ENCODE results near the gene CELF4.

CELF4 gene

GRCh38 chr18:37259711-37260110 is 305.9 kb downstream of the CELF4 start:
- FAIRE-seq (no peak), DNase-seq (ENCODE audit: insufficient read length, low spot score) (no peak)

GRCh38 chr18:37258819-37259218 is 306.8 kb downstream of the CELF4 start:
- no peak for TF ChIP-seq CTCF (IDR thresholded peaks at IDR 0.05; ENCODE audit: insufficient read depth, missing control alignments)
- FAIRE-seq, result no peak

More at GRCh38 chr18:37259711-37260110, 305.9 kb downstream of the CELF4 start:
- TF ChIP-seq CTCF (IDR thresholded peaks at IDR 0.05; ENCODE audit: insufficient read depth, missing control alignments), result no peak

GRCh38 chr18:37258131-37258530 is 307.5 kb downstream of the CELF4 start:
- DNase-seq (ENCODE audit: insufficient read length, low spot score) (no peak), FAIRE-seq (no peak)
- TF ChIP-seq CTCF (IDR thresholded peaks at IDR 0.05; ENCODE audit: insufficient read depth, missing control alignments), result no peak

More at GRCh38 chr18:37258819-37259218, 306.8 kb downstream of the CELF4 start:
- DNase-seq (ENCODE audit: insufficient read length, low spot score), result no peak

DNA sequence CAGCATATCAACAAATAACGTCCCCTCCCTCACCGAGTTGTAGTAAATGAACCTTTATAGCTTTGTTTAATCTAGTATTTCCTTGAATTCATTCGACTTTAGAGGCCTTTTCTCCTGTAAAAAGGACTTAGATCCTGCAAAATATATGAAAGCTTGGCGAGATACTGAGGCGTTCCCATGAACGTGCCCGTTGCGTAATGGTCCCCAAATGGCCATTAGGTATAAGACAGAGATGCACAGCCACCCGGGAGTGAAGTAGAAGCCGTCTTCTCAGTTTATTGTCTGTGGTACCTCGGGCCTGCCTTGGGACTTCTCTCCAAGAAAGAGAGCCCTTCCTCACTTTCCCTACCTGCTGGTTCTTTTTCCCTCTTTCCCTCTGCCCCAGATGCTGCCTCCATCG is 310.6 kb downstream of the CELF4 start:
- DNase-seq (ENCODE audit: insufficient read length, low spot score), result no peak
- TF ChIP-seq CTCF (IDR thresholded peaks at IDR 0.05; ENCODE audit: insufficient read depth, missing control alignments), result no peak
- no peak for FAIRE-seq

GRCh38 chr18:37254236-37254754 is 311.3 kb downstream of the CELF4 start:
- no peak for DNase-seq (ENCODE audit: insufficient read length, low spot score)
- TF ChIP-seq CTCF (IDR thresholded peaks at IDR 0.05; ENCODE audit: insufficient read depth, missing control alignments), result no peak
- no peak for FAIRE-seq

DNA sequence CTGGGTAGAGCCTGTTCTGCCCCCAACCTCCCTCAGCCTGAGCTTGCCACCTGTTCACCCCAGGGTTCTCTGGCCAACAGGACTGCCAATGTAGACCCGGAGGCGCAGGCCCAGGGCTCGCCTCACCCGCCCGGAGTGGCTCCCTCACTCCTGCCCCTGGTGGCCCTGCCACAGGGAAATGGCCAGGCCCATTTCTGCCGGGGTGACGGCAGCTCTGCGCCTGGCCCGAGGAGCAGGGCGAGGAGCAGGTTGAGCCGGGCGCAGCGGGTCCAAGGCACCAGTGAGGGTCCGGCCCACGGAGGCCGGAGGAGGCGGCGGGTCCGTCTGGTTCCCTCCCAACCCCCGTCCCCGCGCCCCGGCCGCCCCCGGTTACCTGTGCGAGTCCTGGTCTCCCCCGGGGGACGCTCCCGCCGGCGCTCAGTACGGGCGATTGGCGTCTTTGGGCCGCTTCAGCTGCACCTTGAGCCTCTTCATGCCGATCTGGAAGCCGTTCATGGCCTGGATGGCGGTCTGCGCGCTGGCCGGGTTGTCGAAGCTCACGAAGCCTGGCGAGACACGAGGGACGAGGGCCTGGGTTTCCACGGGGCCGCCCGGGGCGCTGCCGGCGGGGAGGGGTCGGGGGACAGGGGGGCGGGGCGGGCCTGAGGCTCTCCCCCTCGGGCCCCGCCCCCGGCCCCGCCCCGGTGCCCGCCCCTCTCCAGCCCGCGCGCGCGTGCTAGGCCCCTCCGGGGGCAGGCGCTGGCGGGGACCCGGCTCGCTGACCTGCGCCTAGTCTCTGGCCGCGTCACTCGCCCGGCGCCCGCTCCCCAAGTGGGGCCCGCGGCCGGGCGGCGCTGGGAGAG is 312.0 kb downstream of the CELF4 start:
- no peak for TF ChIP-seq CTCF (IDR thresholded peaks at IDR 0.05; ENCODE audit: insufficient read depth, missing control alignments)
- FAIRE-seq (no peak), DNase-seq (ENCODE audit: insufficient read length, low spot score) (peak; percentile 88)

DNA sequence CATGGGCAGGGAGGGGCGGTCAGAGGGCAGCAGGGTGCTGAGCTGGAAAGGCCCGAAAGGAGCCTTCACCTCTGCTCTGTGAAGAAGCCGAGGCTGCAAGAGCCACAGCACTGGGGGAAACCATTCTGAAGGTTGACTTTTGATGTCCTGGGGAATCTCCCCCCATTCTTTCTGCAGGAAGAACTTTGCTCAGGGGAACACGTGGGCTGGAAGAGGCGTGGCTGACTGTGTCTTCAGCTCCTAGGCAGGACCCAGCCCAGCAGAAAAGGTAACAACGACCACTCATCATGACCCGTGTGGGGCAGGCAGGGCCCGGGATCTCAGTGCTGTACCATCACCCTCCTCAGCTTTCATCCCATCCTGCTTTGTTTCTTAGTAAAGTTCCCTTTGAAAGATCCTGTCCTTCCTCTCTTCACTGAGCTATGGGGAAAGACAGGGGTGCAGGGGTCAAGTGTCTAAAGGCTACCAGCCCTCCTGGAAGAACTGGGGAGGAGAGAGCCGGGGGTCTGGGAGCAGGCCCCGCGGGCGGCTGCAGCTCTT is 312.7 kb downstream of the CELF4 start:
- no peak for TF ChIP-seq CTCF (IDR thresholded peaks at IDR 0.05; ENCODE audit: insufficient read depth, missing control alignments)
- DNase-seq (ENCODE audit: insufficient read length, low spot score), result no peak
- no peak for FAIRE-seq

All from D721Med (cell line).